ENCODE data around the gene KCNH1. TPM values are rescaled to one million over a fixed set of nuclear protein-coding genes. Genes with fewer than 3 reads are reported as not detected.

Gene KCNH1
- total and polyA plus RNA-seq, 9 of the 15 experiments (the other 6 are each of a cell fraction or from before 2014, with no cell fraction given) = not detected

- intact Hi-C loops (cut with micrococcal nuclease) (no loop called here), in situ Hi-C loops (cut with MboI) (no loop called here)
- Histone ChIP-seq H3K79me2 (ENCODE audit: control insufficient read depth, insufficient read depth, low read length) (no peaks in the 10 kb centered on the region), H3K9ac (ENCODE audit: insufficient read depth in 1 of 2, low read depth in 2 of 2, low read length in 2 of 2) (no peak overlapping the region), H3K4me1 (replicated peaks in 1 of 2; ENCODE audit: control insufficient read depth in 2 of 2, insufficient read depth in 2 of 2, low read length in 2 of 2) (no peaks in the 10 kb centered on the region), H3K9me1 (ENCODE audit: control insufficient read depth, insufficient read depth, low read length) (no peaks in the 10 kb centered on the region), H3K27ac (ENCODE audit: extremely low read depth, low read depth, low read length) (no peak overlapping the region), H3K9me3 (replicated peaks; ENCODE audit: control insufficient read depth, insufficient read depth, low read depth, low read length) (no peaks in the 10 kb centered on the region), H4K20me1 (replicated peaks; ENCODE audit: control insufficient read depth, insufficient read depth, low read length) (no peaks in the 10 kb centered on the region), H3K36me3 (ENCODE audit: control insufficient read depth, insufficient read depth, low read length) (no peaks in the 10 kb centered on the region), H2AFZ (ENCODE audit: low read depth, low read length) (no peak overlapping the region), H3K4me3 (no peak overlapping the region), H3K27me3 (ENCODE audit: control insufficient read depth in 2 of 2, insufficient read depth in 2 of 2, low read length in 2 of 2) (no peaks in the 10 kb centered on the region), H3K4me2 (ENCODE audit: insufficient read depth, low read length) (no peak overlapping the region)
- DNase-seq (ENCODE audit: extremely low read depth in 1 of 4, low spot score in 3 of 4) (no peak), FAIRE-seq (no peak), ATAC-seq (no peak)
- POLR2A ChIA-PET = no interaction called here
- TF ChIP-seq SIX5 (IDR thresholded peaks at IDR 0.05; ENCODE audit: borderline replicate concordance in 1 of 2, insufficient read depth in 1 of 2, low read depth in 1 of 2, low read length in 2 of 2) (no peak), ZNF134 (CRISPR knock-in tag; conservative IDR thresholded peaks at IDR 0.05) (no peak), ZNF77 (CRISPR knock-in tag; IDR thresholded peaks at IDR 0.05) (no peak)
- WGBS (ENCODE audit: insufficient coverage, low coverage, missing lambda C conversion rate) = 3% methylated on average over 2 of the region's 2 CpGs
- BruUV-seq (replicated peaks) = no TSS peak
- CTCF ChIA-PET (ENCODE audit: low intra/inter-chr PET ratio) = no interaction called here
These were observed 369.4 kb downstream of the KCNH1 start for GRCh38 chr1:210764536-210764935.

GRCh38 chr1:210758761-210759160, 375.2 kb downstream of the KCNH1 start:
- no peak for FAIRE-seq
- Histone ChIP-seq H2AFZ (ENCODE audit: low read depth, low read length) (no peak overlapping the region), H3K4me1 (replicated peaks in 1 of 2; ENCODE audit: control insufficient read depth in 2 of 2, insufficient read depth in 2 of 2, low read length in 2 of 2) (no peaks in the 10 kb centered on the region), H4K20me1 (replicated peaks; ENCODE audit: control insufficient read depth, insufficient read depth, low read length) (no peaks in the 10 kb centered on the region), H3K27me3 (ENCODE audit: control insufficient read depth in 2 of 2, insufficient read depth in 2 of 2, low read length in 2 of 2) (peaks cover 0 to 3% of the 10 kb centered on the region in 2 experiments; a peak in 1 of 5 replicates), H3K4me3 (no peak overlapping the region), H3K27ac (ENCODE audit: extremely low read depth, low read depth, low read length) (no peak overlapping the region), H3K4me2 (ENCODE audit: insufficient read depth, low read length) (no peak overlapping the region), H3K9ac (ENCODE audit: insufficient read depth in 1 of 2, low read depth in 2 of 2, low read length in 2 of 2) (no peak overlapping the region), H3K79me2 (ENCODE audit: control insufficient read depth, insufficient read depth, low read length) (no peaks in the 10 kb centered on the region), H3K9me1 (ENCODE audit: control insufficient read depth, insufficient read depth, low read length) (no peaks in the 10 kb centered on the region), H3K36me3 (ENCODE audit: control insufficient read depth, insufficient read depth, low read length) (no peaks in the 10 kb centered on the region), H3K9me3 (replicated peaks; ENCODE audit: control insufficient read depth, insufficient read depth, low read depth, low read length) (no peaks in the 10 kb centered on the region)
- POLR2A ChIA-PET = no interaction called here
- CTCF ChIA-PET (ENCODE audit: low intra/inter-chr PET ratio) = no interaction called here
- ATAC-seq = no peak
- DNase-seq (ENCODE audit: extremely low read depth in 1 of 4, low spot score in 3 of 4) = no peak
- in situ Hi-C loops (cut with MboI) (no loop called here), intact Hi-C loops (cut with micrococcal nuclease) (no loop called here)
- no TSS peak for BruUV-seq (replicated peaks)
- WGBS (ENCODE audit: insufficient coverage, low coverage, missing lambda C conversion rate) = 0% methylated on average over 4 of the region's 4 CpGs
- TF ChIP-seq HDAC2 (IDR thresholded peaks at IDR 0.05) (no peak), SIRT6 (IDR thresholded peaks at IDR 0.05; ENCODE audit: low read depth, low read length) (no peak), HNRNPK (IDR thresholded peaks at IDR 0.05; ENCODE audit: low read depth, low read length, poor library complexity, severe bottlenecking) (no peak), NR3C1 (CRISPR knock-in tag; IDR thresholded peaks at IDR 0.05) (no peak), GTF2A2 (tag; IDR thresholded peaks at IDR 0.05) (no peak), ADNP (tag; IDR thresholded peaks at IDR 0.05) (no peak), DDX20 (tag; IDR thresholded peaks at IDR 0.05; ENCODE audit: low read depth) (no peak), GTF2B (IDR thresholded peaks at IDR 0.05; ENCODE audit: extremely low read depth, insufficient read length) (no peak)
- TF ChIP-seq, protein P1, sequence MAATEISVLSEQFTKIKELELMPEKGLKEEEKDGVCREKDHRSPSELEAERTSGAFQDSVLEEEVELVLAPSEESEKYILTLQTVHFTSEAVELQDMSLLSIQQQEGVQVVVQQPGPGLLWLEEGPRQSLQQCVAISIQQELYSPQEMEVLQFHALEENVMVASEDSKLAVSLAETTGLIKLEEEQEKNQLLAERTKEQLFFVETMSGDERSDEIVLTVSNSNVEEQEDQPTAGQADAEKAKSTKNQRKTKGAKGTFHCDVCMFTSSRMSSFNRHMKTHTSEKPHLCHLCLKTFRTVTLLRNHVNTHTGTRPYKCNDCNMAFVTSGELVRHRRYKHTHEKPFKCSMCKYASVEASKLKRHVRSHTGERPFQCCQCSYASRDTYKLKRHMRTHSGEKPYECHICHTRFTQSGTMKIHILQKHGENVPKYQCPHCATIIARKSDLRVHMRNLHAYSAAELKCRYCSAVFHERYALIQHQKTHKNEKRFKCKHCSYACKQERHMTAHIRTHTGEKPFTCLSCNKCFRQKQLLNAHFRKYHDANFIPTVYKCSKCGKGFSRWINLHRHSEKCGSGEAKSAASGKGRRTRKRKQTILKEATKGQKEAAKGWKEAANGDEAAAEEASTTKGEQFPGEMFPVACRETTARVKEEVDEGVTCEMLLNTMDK (IDR thresholded peaks at IDR 0.05; ENCODE audit: borderline replicate concordance, insufficient read depth, low read depth, low read length, poor library complexity, severe bottlenecking) = no peak
- TF ChIP-seq, protein P2, sequence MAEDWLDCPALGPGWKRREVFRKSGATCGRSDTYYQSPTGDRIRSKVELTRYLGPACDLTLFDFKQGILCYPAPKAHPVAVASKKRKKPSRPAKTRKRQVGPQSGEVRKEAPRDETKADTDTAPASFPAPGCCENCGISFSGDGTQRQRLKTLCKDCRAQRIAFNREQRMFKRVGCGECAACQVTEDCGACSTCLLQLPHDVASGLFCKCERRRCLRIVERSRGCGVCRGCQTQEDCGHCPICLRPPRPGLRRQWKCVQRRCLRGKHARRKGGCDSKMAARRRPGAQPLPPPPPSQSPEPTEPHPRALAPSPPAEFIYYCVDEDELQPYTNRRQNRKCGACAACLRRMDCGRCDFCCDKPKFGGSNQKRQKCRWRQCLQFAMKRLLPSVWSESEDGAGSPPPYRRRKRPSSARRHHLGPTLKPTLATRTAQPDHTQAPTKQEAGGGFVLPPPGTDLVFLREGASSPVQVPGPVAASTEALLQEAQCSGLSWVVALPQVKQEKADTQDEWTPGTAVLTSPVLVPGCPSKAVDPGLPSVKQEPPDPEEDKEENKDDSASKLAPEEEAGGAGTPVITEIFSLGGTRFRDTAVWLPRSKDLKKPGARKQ (CRISPR knock-in tag; IDR thresholded peaks at IDR 0.05) = no peak
